Activated CD4-positive, alpha-beta memory T cell treated with anti-CD3 and anti-CD28 coated beads for 36 hours (primary cell): Measurements from ENCODE around the gene IGF2BP3. TPM values are rescaled to one million over a fixed set of nuclear protein-coding genes. Genes with fewer than 3 reads are reported as not detected.

ENCODE experiments used
- CTCF ChIA-PET: fragments of 350-600 bp; sonication (Branson Sonifier 250); formaldehyde crosslinking; loops from one replicate; lab custom pipeline; 2021; ENCODE audit warnings: antibody characterized with exemption, inconsistent platforms; lab: Charles Lee
- POLR2A ChIA-PET: fragments of 350-600 bp; sonication (Branson Sonifier 250); formaldehyde crosslinking; loops from one replicate; lab custom pipeline; 2021; ENCODE audit warnings: antibody characterized with exemption; lab: Charles Lee
- DNase-seq: peaks from one replicate; pipeline ENCODE4 v3.0.0-alpha.2; 2020
- H3K27ac Mint-ChIP-seq: one replicate; pipeline ENCODE4 v1.8.0; 2021; ENCODE audit warnings: mixed read lengths
- H3K27me3 Mint-ChIP-seq: one replicate; pipeline ENCODE4 v1.8.0; 2021; ENCODE audit warnings: mixed read lengths
- H3K36me3 Mint-ChIP-seq: one replicate; pipeline ENCODE4 v1.8.0; 2021; ENCODE audit warnings: mixed read lengths
- H3K4me1 Mint-ChIP-seq: one replicate; pipeline ENCODE4 v1.8.0; 2021; ENCODE audit warnings: low read depth, mixed read lengths
- H3K4me3 Mint-ChIP-seq: one replicate; pipeline ENCODE4 v1.8.0; 2021; ENCODE audit warnings: mild to moderate bottlenecking, mixed read lengths
- H3K9me3 Mint-ChIP-seq: one replicate; pipeline ENCODE4 v1.8.0; 2021; ENCODE audit warnings: mixed read lengths
- intact Hi-C: fragments of 100-400 bp; cut with micrococcal nuclease; formaldehyde crosslinking; loops from one replicate; pipeline ENCODE4 v1.15.1; 2023
- total RNA-seq, 2 experiments: library from RNA; stranded (reverse); gene quantifications; one replicate each; pipeline ENCODE4 v1.2.3, GENCODE V29; 2021

The IGF2BP3 gene
- total RNA-seq, 2 experiments from 2014 or later = 0.19 to 0.24 TPM

- intact Hi-C loops = no loop called here
- Mint-ChIP-seq H3K4me3 (no peak overlapping the region), H3K9me3 (no peaks in the 10 kb centered on the region), H3K4me1 (peaks cover 27% of the 10 kb centered on the region), H3K36me3 (no peaks in the 10 kb centered on the region), H3K27me3 (peaks cover 3% of the 10 kb centered on the region), H3K27ac (no peak overlapping the region)
- POLR2A ChIA-PET = no interaction called here
- DNase-seq = no peak
- CTCF ChIA-PET = interaction anchor here (2.2 to 2.6 kb wide), 2 partner anchors 77 kb away, joined by 5 to 13 read pairs; no protein-coding TSS in a partner anchor
These were observed 120.7 kb downstream of the IGF2BP3 start for GRCh38 chr7:23349484-23350157.

- H3K27me3 Mint-ChIP-seq = peaks cover 3% of the 10 kb centered on the region
- H3K36me3 Mint-ChIP-seq = no peaks in the 10 kb centered on the region
- no peak overlapping the region for H3K4me3 Mint-ChIP-seq
- ChIA-PET CTCF (interaction anchor here (0.6 to 2.6 kb wide), 3 partner anchors 10 to 75 kb away, joined by 3 to 13 read pairs (median 3); no protein-coding TSS in a partner anchor), POLR2A (interaction anchor here (1.0 kb wide), 1 partner anchor 8 kb away, joined by 4 read pairs; no protein-coding TSS in a partner anchor)
- peaks cover 27% of the 10 kb centered on the region for H3K4me1 Mint-ChIP-seq
- no peak overlapping the region for H3K27ac Mint-ChIP-seq
- no peaks in the 10 kb centered on the region for H3K9me3 Mint-ChIP-seq
- intact Hi-C loops = loop anchor here (2.0 kb wide), 3 partner anchors 25 to 71 kb away; no protein-coding TSS in a partner anchor
- DNase-seq = no peak
These were observed 122.6 kb downstream of the IGF2BP3 start for GRCh38 chr7:23347682-23348180.

GRCh38 chr7:23347033-23347681 lies 123.1 kb downstream of the IGF2BP3 start:
- peaks cover 3% of the 10 kb centered on the region for H3K27me3 Mint-ChIP-seq
- no peak overlapping the region for H3K4me3 Mint-ChIP-seq
- H3K36me3 Mint-ChIP-seq = no peaks in the 10 kb centered on the region
- no peak for DNase-seq
- H3K4me1 Mint-ChIP-seq = peaks cover 27% of the 10 kb centered on the region
- intact Hi-C loops = loop anchor here (2.0 kb wide), 3 partner anchors 26 to 70 kb away; no protein-coding TSS in a partner anchor
- H3K27ac Mint-ChIP-seq = no peak overlapping the region
- POLR2A ChIA-PET = interaction anchor here (1.0 kb wide), 1 partner anchor 9 kb away, joined by 4 read pairs; no protein-coding TSS in a partner anchor
- CTCF ChIA-PET = interaction anchor here (0.6 to 2.6 kb wide), 3 partner anchors 11 to 75 kb away, joined by 3 to 13 read pairs (median 3); no protein-coding TSS in a partner anchor
- no peaks in the 10 kb centered on the region for H3K9me3 Mint-ChIP-seq

DNA sequence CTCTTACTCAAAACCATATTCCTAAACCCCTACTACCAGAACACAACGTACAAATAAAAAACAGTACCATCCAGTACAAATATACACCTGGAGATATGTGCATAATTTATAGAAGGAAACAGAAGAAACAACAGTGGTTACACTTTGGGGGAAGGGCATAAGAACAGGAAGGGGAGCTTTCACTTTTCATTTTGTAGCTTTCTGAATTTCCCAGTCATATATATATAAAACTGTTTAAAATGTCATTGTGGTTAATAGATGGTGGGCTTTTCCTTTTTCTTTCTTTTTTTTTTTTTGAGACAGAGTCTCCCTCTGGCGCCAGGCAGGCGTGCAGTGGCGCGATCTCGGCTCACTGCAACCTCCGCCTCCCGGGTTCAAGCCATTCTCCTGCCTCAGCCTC lies 124.0 kb downstream of the IGF2BP3 start:
- Mint-ChIP-seq H3K4me1 (peaks cover 24% of the 10 kb centered on the region), H3K4me3 (peak overlapping the region; percentile 60), H3K27me3 (peaks cover 3% of the 10 kb centered on the region), H3K27ac (peak overlapping the region; percentile 47), H3K9me3 (no peaks in the 10 kb centered on the region), H3K36me3 (no peaks in the 10 kb centered on the region)
- CTCF ChIA-PET = interaction anchor here (0.9 to 1.6 kb wide), 2 partner anchors 12 to 74 kb away, joined by 4 to 9 read pairs; no protein-coding TSS in a partner anchor
- intact Hi-C loops = loop anchor here (1.0 to 2.0 kb wide), 4 partner anchors 10 to 70 kb away; no protein-coding TSS in a partner anchor
- POLR2A ChIA-PET = interaction anchor here (0.5 to 1.5 kb wide), 2 partner anchors 27 to 335 kb away, joined by 3 to 4 read pairs; no protein-coding TSS in a partner anchor
- no peak for DNase-seq

DNA sequence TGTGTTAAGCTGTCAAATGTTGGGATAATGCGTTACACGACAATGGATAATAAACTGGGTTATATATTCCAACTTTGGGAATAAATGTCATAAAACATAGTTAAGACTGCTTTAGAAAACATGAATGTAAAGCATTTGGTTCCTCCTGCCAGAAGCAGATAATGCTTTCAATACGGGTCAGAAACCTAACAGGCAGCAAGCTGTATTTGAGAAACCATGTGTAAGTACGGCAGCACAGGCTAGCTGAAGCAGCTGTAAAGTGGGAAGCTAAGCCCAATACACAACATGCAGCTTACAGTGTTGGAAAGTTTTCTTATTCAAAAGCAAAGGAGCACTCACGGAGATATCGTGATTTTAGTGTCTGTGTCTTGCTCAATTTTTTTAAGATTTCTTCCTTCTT lies 124.7 kb downstream of the IGF2BP3 start:
- Mint-ChIP-seq H3K4me3 (no peak overlapping the region), H3K36me3 (no peaks in the 10 kb centered on the region), H3K4me1 (peaks cover 24% of the 10 kb centered on the region), H3K27ac (no peak overlapping the region), H3K27me3 (peaks cover 2% of the 10 kb centered on the region), H3K9me3 (no peaks in the 10 kb centered on the region)
- ChIA-PET POLR2A (interaction anchor here (1.5 kb wide), 1 partner anchor 27 kb away, joined by 4 read pairs; no protein-coding TSS in a partner anchor), CTCF (interaction anchor here (0.9 to 1.6 kb wide), 2 partner anchors 12 to 73 kb away, joined by 4 to 9 read pairs; no protein-coding TSS in a partner anchor)
- no peak for DNase-seq
- intact Hi-C loops = no loop called here

- POLR2A ChIA-PET = no interaction called here
- no peak overlapping the region for H3K27ac Mint-ChIP-seq
- no peaks in the 10 kb centered on the region for H3K9me3 Mint-ChIP-seq
- CTCF ChIA-PET = interaction anchor here (1.1 to 1.4 kb wide), 2 partner anchors 8 to 71 kb away, joined by 3 to 4 read pairs; no protein-coding TSS in a partner anchor
- intact Hi-C loops = no loop called here
- no peak overlapping the region for H3K4me3 Mint-ChIP-seq
- H3K4me1 Mint-ChIP-seq = peaks cover 24% of the 10 kb centered on the region
- DNase-seq = no peak
- H3K27me3 Mint-ChIP-seq = no peaks in the 10 kb centered on the region
- H3K36me3 Mint-ChIP-seq = no peaks in the 10 kb centered on the region
These were observed 126.3 kb downstream of the IGF2BP3 start for GRCh38 chr7:23343806-23344475.

GRCh38 chr7:23343102-23343501 lies 127.2 kb downstream of the IGF2BP3 start:
- Mint-ChIP-seq H3K4me3 (no peak overlapping the region), H3K27ac (no peak overlapping the region), H3K36me3 (no peaks in the 10 kb centered on the region), H3K4me1 (peaks cover 24% of the 10 kb centered on the region), H3K27me3 (no peaks in the 10 kb centered on the region), H3K9me3 (no peaks in the 10 kb centered on the region)
- DNase-seq = no peak
- intact Hi-C loops = no loop called here
- ChIA-PET POLR2A (no interaction called here), CTCF (interaction anchor here (1.1 kb wide), 1 partner anchor 70 kb away, joined by 4 read pairs; no protein-coding TSS in a partner anchor)

- Mint-ChIP-seq H3K9me3 (peaks cover 2% of the 10 kb centered on the region), H3K4me3 (no peak overlapping the region), H3K36me3 (peaks cover 2% of the 10 kb centered on the region), H3K27me3 (peaks cover 8% of the 10 kb centered on the region), H3K4me1 (peaks cover 14% of the 10 kb centered on the region), H3K27ac (no peak overlapping the region)
- intact Hi-C loops = no loop called here
- no peak for DNase-seq
- CTCF ChIA-PET = no interaction called here
- POLR2A ChIA-PET = no interaction called here
These were observed 128.3 kb downstream of the IGF2BP3 start for GRCh38 chr7:23341846-23342598.

DNA sequence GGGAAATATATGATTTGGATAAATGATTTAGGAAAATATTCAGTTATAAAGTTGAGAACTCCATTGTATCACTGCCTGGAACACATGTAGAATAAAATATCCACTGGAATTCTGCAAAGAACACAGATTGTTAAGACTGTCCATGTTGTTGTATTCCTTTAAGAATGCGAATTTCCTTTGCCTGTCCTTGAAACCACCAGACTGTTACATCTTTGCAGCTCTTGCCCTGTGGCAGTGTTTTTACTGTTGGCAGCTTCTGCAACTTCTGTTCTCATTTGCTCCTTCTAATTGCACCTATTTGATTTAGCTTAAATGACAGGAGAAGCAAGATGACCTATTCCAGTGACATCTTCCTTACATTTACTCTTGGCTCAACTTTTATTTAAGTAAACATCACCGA lies 131.4 kb downstream of the IGF2BP3 start:
- CTCF ChIA-PET = no interaction called here
- H3K4me3 Mint-ChIP-seq = no peak overlapping the region

GRCh38 chr7:23338439-23338838 lies 131.9 kb downstream of the IGF2BP3 start:
- ChIA-PET CTCF (no interaction called here), POLR2A (no interaction called here)
- Mint-ChIP-seq H3K36me3 (peaks cover 2% of the 10 kb centered on the region), H3K27ac (no peak overlapping the region), H3K27me3 (peaks cover 12% of the 10 kb centered on the region), H3K9me3 (peaks cover 2% of the 10 kb centered on the region), H3K4me3 (no peak overlapping the region), H3K4me1 (no peaks in the 10 kb centered on the region)
- intact Hi-C loops = no loop called here
- DNase-seq = no peak

More for the DNA sequence above, 131.4 kb downstream of the IGF2BP3 start:
- peaks cover 2% of the 10 kb centered on the region for H3K9me3 Mint-ChIP-seq
- H3K4me1 Mint-ChIP-seq = no peaks in the 10 kb centered on the region
- H3K27ac Mint-ChIP-seq = no peak overlapping the region
- H3K27me3 Mint-ChIP-seq = peaks cover 11% of the 10 kb centered on the region
- DNase-seq = no peak
- POLR2A ChIA-PET = no interaction called here
- H3K36me3 Mint-ChIP-seq = peaks cover 2% of the 10 kb centered on the region
- intact Hi-C loops = no loop called here

DNA sequence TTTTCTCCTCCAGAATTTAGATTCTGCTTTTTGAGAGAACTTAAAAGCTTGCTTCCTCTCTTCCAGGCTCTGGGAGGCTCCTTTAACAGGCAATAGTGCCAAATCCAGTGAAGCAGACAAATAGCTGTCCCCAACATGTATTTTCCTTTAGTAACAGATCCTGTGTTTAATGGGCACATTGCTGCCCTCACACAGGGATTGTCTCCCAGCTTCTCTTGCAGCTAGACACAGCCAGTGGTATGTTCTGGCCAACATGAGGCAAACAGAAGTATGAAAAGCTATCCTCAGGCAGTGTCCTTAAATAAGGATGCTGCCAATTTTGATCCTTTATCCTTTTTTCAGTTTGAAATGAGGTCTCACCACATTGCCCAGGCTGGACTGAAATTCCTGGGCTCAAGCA lies 132.9 kb downstream of the IGF2BP3 start:
- Mint-ChIP-seq H3K36me3 (peaks cover 2% of the 10 kb centered on the region), H3K4me3 (no peak overlapping the region), H3K9me3 (peaks cover 2% of the 10 kb centered on the region), H3K4me1 (no peaks in the 10 kb centered on the region), H3K27ac (no peak overlapping the region), H3K27me3 (peaks cover 14% of the 10 kb centered on the region)
- no peak for DNase-seq
- intact Hi-C loops = no loop called here
- CTCF ChIA-PET = no interaction called here
- POLR2A ChIA-PET = no interaction called here
